GM23338 (cell line): ENCODE data around the gene FNDC8. TPM values are rescaled to one million over a fixed set of nuclear protein-coding genes. Genes with fewer than 3 reads are reported as not detected.

Experiments used
- ATAC-seq: fragments of 200-7000 bp; cut with Tn5 transposase; 3 replicates; pipeline ENCODE4 v1.9.1; 2020
- DNase-seq: peaks from one replicate; pipeline ENCODE4 v3.0.0-alpha.2; 2015; ENCODE audit warnings: low spot score
- H2AFZ ChIP-seq: fragments of 200-600 bp; sonication (generic); 2 replicates; pipeline ENCODE4 v1.8.0; 2016; ENCODE audit warnings: antibody characterized with exemption, mild to moderate bottlenecking, moderate library complexity
- H3F3A ChIP-seq: fragments of 200-600 bp; sonication (generic); replicated peaks from 2 replicates; pipeline ENCODE4 v1.8.0; 2017; ENCODE audit warnings: antibody characterized with exemption, mixed run types, low read depth
- H3K27ac ChIP-seq: fragments of 200-600 bp; sonication (generic); 2 replicates; pipeline ENCODE4 v1.6.1; 2016; ENCODE audit warnings: low read depth
- H3K27me3 ChIP-seq: fragments of 200-600 bp; sonication (generic); 2 replicates; pipeline ENCODE4 v1.8.0; 2016; ENCODE audit warnings: mild to moderate bottlenecking, mixed run types, moderate library complexity; ENCODE audit not compliant: insufficient read depth
- H3K36me3 ChIP-seq: fragments of 200-600 bp; sonication (generic); 2 replicates; pipeline ENCODE4 v1.8.0; 2016; ENCODE audit warnings: mild to moderate bottlenecking; ENCODE audit not compliant: insufficient read depth
- H3K4me1 ChIP-seq: fragments of 200-600 bp; sonication (generic); 2 replicates; pipeline ENCODE4 v1.8.0; 2016; ENCODE audit warnings: mild to moderate bottlenecking, moderate library complexity; ENCODE audit not compliant: insufficient read depth
- H3K4me2 ChIP-seq: fragments of 200-600 bp; sonication (generic); 2 replicates; pipeline ENCODE4 v1.7.1; 2017; ENCODE audit warnings: mixed run types
- H3K4me3 ChIP-seq: fragments of 200-600 bp; sonication (generic); 2 replicates; pipeline ENCODE4 v1.6.1; 2016; ENCODE audit warnings: mixed run types
- H3K79me2 ChIP-seq: fragments of 200-600 bp; sonication (generic); replicated peaks from 2 replicates; pipeline ENCODE4 v1.8.0; 2017; ENCODE audit warnings: mild to moderate bottlenecking; ENCODE audit not compliant: insufficient read depth
- H3K9me2 ChIP-seq: fragments of 200-600 bp; sonication (generic); 2 replicates; pipeline ENCODE4 v1.8.0; 2017; ENCODE audit not compliant: insufficient read depth
- H4K20me1 ChIP-seq: fragments of 200-600 bp; sonication (generic); replicated peaks from 2 replicates; pipeline ENCODE4 v1.8.0; 2017; ENCODE audit warnings: mild to moderate bottlenecking; ENCODE audit not compliant: insufficient read depth
- H3K27ac Mint-ChIP-seq: 2 replicates; pipeline ENCODE4 v1.8.0; 2020; ENCODE audit warnings: inconsistent platforms, mild to moderate bottlenecking, moderate library complexity, mixed read lengths
- H3K27me3 Mint-ChIP-seq: 3 replicates; pipeline ENCODE4 v1.8.0; 2022; ENCODE audit warnings: low read depth, mild to moderate bottlenecking, moderate library complexity, mixed read lengths, inconsistent platforms; ENCODE audit not compliant: insufficient read depth, poor library complexity
- H3K36me3 Mint-ChIP-seq: 3 replicates; pipeline ENCODE4 v1.8.0; 2021; ENCODE audit warnings: low read depth, mild to moderate bottlenecking, inconsistent platforms, moderate library complexity, mixed read lengths
- H3K4me1 Mint-ChIP-seq: 3 replicates; pipeline ENCODE4 v1.8.0; 2020; ENCODE audit warnings: mild to moderate bottlenecking, inconsistent platforms, mixed read lengths
- H3K4me3 Mint-ChIP-seq: 3 replicates; pipeline ENCODE4 v1.8.0; 2021; ENCODE audit warnings: moderate library complexity, mild to moderate bottlenecking, inconsistent platforms, mixed read lengths
- H3K9me3 Mint-ChIP-seq: 3 replicates; pipeline ENCODE4 v1.8.0; 2020; ENCODE audit warnings: moderate library complexity, mild to moderate bottlenecking, inconsistent platforms, mixed read lengths
- CREB1 ChIP-seq: fragments of 250-450 bp; sonication (Bioruptor Pico); IDR thresholded peaks from 2 replicates; pipeline ENCODE4 v1.5.0; 2020; ENCODE audit warnings: low read depth, mild to moderate bottlenecking, moderate library complexity
- POLR2AphosphoS5 ChIP-seq: IDR thresholded peaks from 2 replicates; pipeline ENCODE4 v1.6.1; 2016; ENCODE audit warnings: antibody characterized with exemption, low read depth
- ZNF114 ChIP-seq: fragments of 250-450 bp; sonication (Bioruptor Pico); IDR thresholded peaks from 2 replicates; pipeline ENCODE4 v1.5.0; 2020; ENCODE audit warnings: mild to moderate bottlenecking, moderate library complexity
- ZNF462 ChIP-seq: fragments of 250-450 bp; sonication (Bioruptor Pico); IDR thresholded peaks from 2 replicates; pipeline ENCODE4 v1.5.0; 2020; ENCODE audit warnings: mild to moderate bottlenecking, moderate library complexity
- polyA plus RNA-seq: library from polyadenylated mRNA; unstranded; fragments of >200 nt; fragmentation: Nextera tagmentation; extraction: Ambion mirVana; gene quantifications from 2 replicates; pipeline ENCODE4 v1.2.1, GENCODE V29; 2016
- total RNA-seq: library from RNA; depleted of rRNA; stranded (reverse); fragments of >200 nt; shearing (Covaris generic); gene quantifications from 2 replicates; pipeline ENCODE4 v1.2.3, GENCODE V29; 2014

The FNDC8 gene
- total and polyA plus RNA-seq, 2 experiments from 2014 or later = not detected

GRCh38 chr17:35132099-35132498 lies 10.7 kb downstream of the FNDC8 start (continued):
- TF ChIP-seq ZNF462 = no peak
- TF ChIP-seq ZNF114 (CRISPR knock-in tag) = no peak

- Mint-ChIP-seq H3K27ac (no peak overlapping the region), H3K27me3 (peaks cover 9% of the 10 kb centered on the region), H3K9me3 (no peaks in the 10 kb centered on the region), H3K4me1 (no peaks in the 10 kb centered on the region), H3K4me3 (no peak overlapping the region), H3K36me3 (peaks cover 73% of the 10 kb centered on the region)
- TF ChIP-seq CREB1 (CRISPR knock-in tag) (no peak), POLR2AphosphoS5 (no peak), ZNF462 (no peak)
- Histone ChIP-seq H3K27me3 (no peaks in the 10 kb centered on the region), H4K20me1 (peaks cover 7% of the 10 kb centered on the region), H3K36me3 (peaks cover 50% of the 10 kb centered on the region), H3K27ac (no peak overlapping the region), H3F3A (peaks cover 6% of the 10 kb centered on the region; the same call in 1 of the 2 replicates), H3K4me2 (no peak overlapping the region), H3K9me2 (no peaks in the 10 kb centered on the region), H3K79me2 (no peaks in the 10 kb centered on the region), H3K4me3 (no peak overlapping the region), H3K4me1 (no peaks in the 10 kb centered on the region), H2AFZ (no peak overlapping the region)
- DNase-seq (no peak), ATAC-seq (no peak)
These were observed 11.6 kb downstream of the FNDC8 start for GRCh38 chr17:35132816-35133550.
